Naive B cell (primary cell): ENCODE data around the gene ISM2. TPM values are rescaled to one million over a fixed set of nuclear protein-coding genes. Genes with fewer than 3 reads are reported as not detected.
"Not testable (repeated sequence)": the region's sequence is repeated elsewhere in the genome, so short reads cannot be mapped to it uniquely, and the experiment has no call there.

ENCODE experiments used
- ATAC-seq, 2 donors: fragments of 150-1000 bp; cut with Tn5 transposase; 2 replicates each; pipeline ENCODE4 v1.10.0; 2021; ENCODE audit warnings: low read depth in 2 of 2, mild to moderate bottlenecking in 2 of 2, moderate library complexity in 2 of 2
- DNase-seq: peaks from one replicate; pipeline ENCODE4 v3.0.0; 2022
- H3K27ac Mint-ChIP-seq, 6 donors: one replicate each; pipeline ENCODE4 v1.8.0; 2020 to 2022; ENCODE audit warnings: mild to moderate bottlenecking in 6 of 6, mixed read lengths in 6 of 6, moderate library complexity in 5 of 6, inconsistent platforms in 2 of 6
- H3K27me3 Mint-ChIP-seq, 3 donors: one replicate each; pipeline ENCODE4 v1.8.0; 2021 to 2022; ENCODE audit warnings: mixed read lengths in 3 of 3, mild to moderate bottlenecking in 1 of 3
- H3K36me3 Mint-ChIP-seq, 2 donors: one replicate each; pipeline ENCODE4 v1.8.0; 2020 to 2022; ENCODE audit warnings: mixed read lengths in 2 of 2, inconsistent platforms in 1 of 2, mild to moderate bottlenecking in 1 of 2
- H3K4me1 Mint-ChIP-seq, 3 donors: one replicate each; pipeline ENCODE4 v1.8.0; 2020 to 2022; ENCODE audit warnings: mixed read lengths in 3 of 3, inconsistent platforms in 1 of 3, mild to moderate bottlenecking in 1 of 3, moderate library complexity in 1 of 3
- H3K4me3 Mint-ChIP-seq, 8 donors: one replicate each; pipeline ENCODE4 v1.8.0; 2020 to 2022; ENCODE audit warnings: mild to moderate bottlenecking in 8 of 8, mixed read lengths in 8 of 8, moderate library complexity in 8 of 8, inconsistent platforms in 2 of 8
- H3K9me3 Mint-ChIP-seq, 7 donors: one replicate each; pipeline ENCODE4 v1.8.0; 2020 to 2022; ENCODE audit warnings: mixed read lengths in 7 of 7, mild to moderate bottlenecking in 5 of 7, inconsistent platforms in 2 of 7, moderate library complexity in 1 of 7
- polyA plus RNA-seq, 6 donors: library from polyadenylated mRNA; unstranded; fragments of 300-500 nt; fragmentation: Illumina TruSeq; gene quantifications; one replicate each; pipeline ENCODE4 v1.2.3, GENCODE V29; 2021; ENCODE audit warnings: low read depth in 6 of 6

Gene ISM2
- polyA plus RNA-seq, 6 donors from 2014 or later, result 0.57 TPM; not detected in 5

DNA sequence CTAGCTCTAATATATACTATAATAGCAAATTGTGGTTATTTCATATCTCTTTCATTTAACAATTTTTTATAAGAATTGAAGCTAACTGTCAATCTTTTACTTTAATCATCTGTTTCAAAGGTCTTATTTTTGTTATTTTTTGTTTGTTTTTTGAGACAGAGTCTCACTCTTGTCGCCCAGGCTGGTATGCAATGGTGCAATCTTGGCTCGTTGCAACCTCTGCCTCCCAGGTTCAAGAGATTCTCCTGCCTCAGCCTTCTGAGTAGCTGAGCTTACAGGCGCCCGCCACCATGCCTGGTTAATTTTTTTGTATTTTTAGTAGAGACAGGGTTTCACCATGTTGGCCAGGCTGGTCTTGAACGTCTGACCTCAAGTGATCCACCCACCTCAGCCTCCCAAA lies 30.1 kb upstream of the ISM2 start:
- not testable (repeated sequence) for ATAC-seq, H3K27me3 Mint-ChIP-seq, DNase-seq, H3K4me3 Mint-ChIP-seq, H3K9me3 Mint-ChIP-seq, H3K4me1 Mint-ChIP-seq, H3K27ac Mint-ChIP-seq
- peaks cover 12% of the 10 kb centered on the region in 2 donors for H3K36me3 Mint-ChIP-seq

DNA sequence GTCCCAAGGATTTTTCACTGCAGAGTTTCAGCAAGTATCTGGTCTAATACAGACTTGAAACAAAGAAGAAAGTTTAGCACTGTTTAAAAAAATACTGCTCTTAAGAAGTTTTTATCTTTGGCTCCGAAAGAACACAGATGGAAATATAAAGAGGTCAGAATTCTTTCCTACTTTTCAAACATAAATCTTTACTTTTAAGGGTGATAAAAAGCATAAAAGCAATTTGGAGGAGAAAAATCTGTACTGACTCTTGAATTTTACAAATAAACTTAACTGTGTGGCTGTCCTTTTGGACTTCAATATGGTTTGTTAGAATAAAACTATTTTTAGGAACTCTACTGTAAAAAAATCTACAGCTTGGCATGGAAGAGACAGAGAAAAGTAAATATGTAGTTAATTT lies 27.6 kb upstream of the ISM2 start:
- Mint-ChIP-seq H3K36me3 (peaks cover 7 to 9% of the 10 kb centered on the region in 2 donors), H3K27me3 (no peaks in the 10 kb centered on the region), H3K9me3 (no peaks in the 10 kb centered on the region), H3K27ac (peak overlapping the region in 1 of 6 donors; percentile 33), H3K4me1 (peaks cover 2 to 11% (median 6%) of the 10 kb centered on the region in 3 donors), H3K4me3 (no peak overlapping the region)
- ATAC-seq (no peak), DNase-seq (no peak)

DNA sequence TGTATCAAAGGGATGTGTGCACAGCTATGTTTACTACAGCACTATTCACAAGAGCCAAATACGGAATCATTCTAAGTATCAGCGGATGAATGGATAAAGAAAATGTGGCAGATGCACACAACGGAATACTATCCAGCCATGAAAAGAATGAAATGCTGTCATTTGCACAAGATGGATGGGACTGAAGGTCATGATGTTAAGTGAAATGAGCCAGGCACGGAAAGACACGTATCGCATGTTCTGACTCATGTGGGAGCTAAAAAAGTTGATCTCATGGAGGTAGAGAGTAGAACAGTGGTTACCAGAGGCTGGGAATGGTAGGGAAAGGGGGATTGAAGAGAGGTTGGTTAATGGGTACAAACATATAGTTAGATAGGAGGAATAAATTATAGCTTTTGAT lies 25.9 kb upstream of the ISM2 start:
- DNase-seq (no peak), ATAC-seq (no peak)
- H3K4me1 Mint-ChIP-seq, result peaks cover under 1 to 17% (median 4%) of the 10 kb centered on the region in 3 donors
- no peaks in the 10 kb centered on the region for H3K27me3 Mint-ChIP-seq
- H3K9me3 Mint-ChIP-seq, result no peaks in the 10 kb centered on the region
- peaks cover 18 to 26% of the 10 kb centered on the region in 2 donors for H3K36me3 Mint-ChIP-seq
- H3K4me3 Mint-ChIP-seq, result no peak overlapping the region
- peak overlapping the region in 1 of 6 donors; percentile 4 for H3K27ac Mint-ChIP-seq

DNA sequence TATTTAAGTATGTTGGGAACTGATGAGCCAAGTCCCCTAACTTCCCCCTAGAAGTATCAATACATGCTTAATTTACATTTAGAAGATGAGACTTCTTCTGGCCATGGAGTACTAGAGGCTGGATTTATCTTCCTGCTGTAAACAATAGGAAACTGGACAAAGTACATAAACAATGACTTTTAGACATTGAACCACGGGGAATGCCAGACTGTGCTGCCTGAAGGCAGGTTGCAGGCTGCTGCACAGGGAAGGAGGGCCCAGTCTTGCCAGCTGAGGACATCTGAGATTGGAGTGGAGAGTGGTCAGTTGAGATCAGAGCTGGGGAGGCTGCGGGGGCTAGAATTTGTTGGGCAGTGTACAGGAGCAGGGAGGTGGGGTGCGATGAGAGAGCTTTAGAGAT lies 24.5 kb upstream of the ISM2 start:
- no peak for DNase-seq
- Mint-ChIP-seq H3K4me1 (peaks cover 4 to 17% (median 4%) of the 10 kb centered on the region in 3 donors), H3K9me3 (no peaks in the 10 kb centered on the region), H3K36me3 (peaks cover 28 to 30% of the 10 kb centered on the region in 2 donors), H3K4me3 (no peak overlapping the region), H3K27me3 (no peaks in the 10 kb centered on the region), H3K27ac (peak overlapping the region in 4 of 6 donors; percentile 12 to 39 (median 21))
- ATAC-seq, result no peak

DNA sequence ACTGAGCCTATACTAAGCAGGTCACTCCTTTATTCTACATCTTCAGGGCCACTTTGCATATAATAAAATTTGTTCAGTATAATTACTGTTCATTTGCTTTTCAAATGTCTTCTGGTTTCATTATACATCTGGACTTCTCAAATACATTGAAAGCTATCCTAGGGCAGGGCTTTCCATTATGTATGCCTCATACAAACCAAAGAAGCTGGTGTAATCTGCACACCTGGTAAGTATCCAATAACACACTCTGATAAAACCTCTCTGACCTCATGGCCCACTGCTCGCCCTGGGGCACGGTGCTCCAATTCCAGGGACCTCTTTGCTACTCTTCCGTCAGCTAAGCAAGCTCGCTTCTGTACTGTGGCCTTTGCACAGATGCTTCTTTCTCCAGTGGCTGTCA lies 21.9 kb upstream of the ISM2 start:
- no peak overlapping the region for H3K27ac Mint-ChIP-seq
- H3K4me1 Mint-ChIP-seq, result peaks cover 4 to 17% (median 6%) of the 10 kb centered on the region in 3 donors
- peaks cover 41 to 44% of the 10 kb centered on the region in 2 donors for H3K36me3 Mint-ChIP-seq

DNA sequence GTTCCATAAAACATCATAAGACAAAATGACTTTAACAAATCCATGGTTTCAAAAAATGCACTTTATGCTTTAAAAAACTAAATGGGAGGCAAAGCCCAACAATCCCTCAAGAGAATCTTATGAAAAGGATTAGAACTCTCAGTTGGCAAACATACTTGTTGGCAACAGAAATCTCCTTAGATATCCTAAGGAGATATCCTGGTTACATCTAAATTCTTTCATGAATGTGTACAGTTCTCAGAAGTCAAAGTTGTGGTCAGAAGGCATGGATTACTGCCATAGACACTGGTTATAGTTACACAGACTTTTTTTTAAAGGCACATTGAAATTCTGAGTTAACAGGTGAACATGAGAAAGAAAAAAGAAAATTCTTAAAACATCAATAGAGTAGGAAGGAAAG lies 17.5 kb upstream of the ISM2 start:
- ATAC-seq (no peak), DNase-seq (no peak)
- Mint-ChIP-seq H3K4me3 (no peak overlapping the region), H3K4me1 (peaks cover 0 to 6% (median 6%) of the 10 kb centered on the region in 3 donors), H3K27me3 (no peaks in the 10 kb centered on the region), H3K9me3 (no peaks in the 10 kb centered on the region), H3K27ac (no peak overlapping the region), H3K36me3 (peaks cover 51 to 56% of the 10 kb centered on the region in 2 donors)

More for the DNA sequence above, 21.9 kb upstream of the ISM2 start:
- Mint-ChIP-seq H3K9me3 (no peaks in the 10 kb centered on the region), H3K27me3 (no peaks in the 10 kb centered on the region), H3K4me3 (no peak overlapping the region)
- no peak for DNase-seq
- ATAC-seq, result no peak

DNA sequence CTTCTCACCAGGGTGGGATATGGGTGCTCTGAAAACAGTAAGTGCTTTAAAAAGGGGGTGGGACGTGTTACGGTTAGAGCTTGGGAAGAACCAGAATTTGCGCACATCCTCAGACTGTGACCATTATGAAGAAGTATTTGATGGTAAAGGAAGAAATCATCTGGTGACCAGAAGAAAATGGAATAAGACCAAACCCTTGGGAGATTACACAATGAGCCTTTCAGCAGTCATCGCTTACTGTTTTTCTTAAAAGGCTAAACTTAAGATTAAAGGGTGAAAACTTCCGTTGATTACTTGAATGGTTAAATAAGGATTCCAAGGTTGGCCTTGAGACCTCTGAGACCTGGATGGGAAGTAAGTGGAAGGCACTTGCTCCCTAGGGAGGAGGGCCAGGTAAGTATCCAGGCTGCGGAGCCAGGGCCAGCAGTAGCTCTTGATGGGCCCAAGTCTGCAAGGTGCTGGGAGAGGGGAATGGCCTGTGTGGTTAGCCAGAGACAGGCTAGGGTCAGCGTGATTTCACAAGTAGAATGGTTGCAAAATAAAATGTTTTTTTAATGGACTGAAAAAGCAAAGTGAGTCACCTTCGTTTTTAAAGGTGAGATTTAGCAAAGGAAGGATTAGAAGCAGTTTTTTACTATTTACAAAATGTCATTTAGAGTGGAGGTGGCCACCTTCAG lies 13.0 kb upstream of the ISM2 start:
- H3K4me1 Mint-ChIP-seq, result no peaks in the 10 kb centered on the region
- no peaks in the 10 kb centered on the region for H3K9me3 Mint-ChIP-seq
- peaks cover 22 to 46% of the 10 kb centered on the region in 2 donors for H3K36me3 Mint-ChIP-seq
- H3K4me3 Mint-ChIP-seq, result no peak overlapping the region
- no peaks in the 10 kb centered on the region for H3K27me3 Mint-ChIP-seq
- peak overlapping the region in 1 of 6 donors; percentile 6 for H3K27ac Mint-ChIP-seq
- ATAC-seq (no peak), DNase-seq (no peak)

DNA sequence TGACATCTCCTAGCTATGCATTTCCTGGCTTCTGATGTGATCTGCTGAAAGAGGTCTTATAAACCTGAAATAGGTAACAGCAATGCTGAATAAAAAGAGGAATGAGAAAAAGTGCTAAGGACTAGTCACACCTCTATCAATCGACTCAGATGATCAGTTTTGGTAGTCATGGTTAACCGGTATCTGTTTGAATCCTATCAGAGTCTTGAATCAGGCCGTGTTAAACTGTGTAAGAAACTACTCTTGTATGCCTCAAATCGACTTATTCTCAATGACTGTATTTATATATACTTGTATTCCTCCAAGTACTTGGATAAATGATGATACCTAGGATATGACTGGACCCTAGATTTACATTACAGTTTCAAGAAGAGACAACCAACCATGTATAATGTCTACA lies 10.8 kb upstream of the ISM2 start:
- ATAC-seq (no peak), DNase-seq (no peak)
- H3K9me3 Mint-ChIP-seq, result peaks cover 0 to 2% (median 0%) of the 10 kb centered on the region in 7 donors
- no peak overlapping the region for H3K27ac Mint-ChIP-seq
- H3K4me3 Mint-ChIP-seq, result no peak overlapping the region
- H3K27me3 Mint-ChIP-seq, result no peaks in the 10 kb centered on the region
- H3K4me1 Mint-ChIP-seq, result no peaks in the 10 kb centered on the region
- peaks cover 16 to 41% of the 10 kb centered on the region in 2 donors for H3K36me3 Mint-ChIP-seq

DNA sequence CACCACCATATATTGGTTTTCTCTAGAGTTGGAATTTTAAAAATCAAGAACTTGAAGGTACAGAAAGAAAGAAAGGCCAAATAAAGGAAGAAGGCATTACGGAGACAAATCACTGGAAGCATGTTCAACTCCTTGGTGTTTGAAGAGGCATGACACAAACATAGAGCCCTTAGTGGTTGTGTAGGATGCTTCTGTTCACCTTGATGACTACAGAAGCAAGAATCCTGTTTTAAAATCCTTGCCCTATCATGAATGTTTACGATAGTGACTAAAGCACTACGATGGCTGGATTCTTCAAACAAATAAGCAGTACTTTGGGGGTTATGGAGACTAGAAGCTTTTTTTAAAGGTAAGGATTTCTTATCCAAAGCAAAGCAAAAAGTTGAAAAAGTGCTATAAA lies 10.3 kb upstream of the ISM2 start:
- ATAC-seq, result no peak
- no peak for DNase-seq
- no peaks in the 10 kb centered on the region for H3K27me3 Mint-ChIP-seq
- H3K27ac Mint-ChIP-seq, result no peak overlapping the region
- H3K4me1 Mint-ChIP-seq, result no peaks in the 10 kb centered on the region
- H3K9me3 Mint-ChIP-seq, result peaks cover 0 to 3% (median 0%) of the 10 kb centered on the region in 7 donors
- H3K36me3 Mint-ChIP-seq, result peaks cover 16 to 37% of the 10 kb centered on the region in 2 donors
- H3K4me3 Mint-ChIP-seq, result no peak overlapping the region

DNA sequence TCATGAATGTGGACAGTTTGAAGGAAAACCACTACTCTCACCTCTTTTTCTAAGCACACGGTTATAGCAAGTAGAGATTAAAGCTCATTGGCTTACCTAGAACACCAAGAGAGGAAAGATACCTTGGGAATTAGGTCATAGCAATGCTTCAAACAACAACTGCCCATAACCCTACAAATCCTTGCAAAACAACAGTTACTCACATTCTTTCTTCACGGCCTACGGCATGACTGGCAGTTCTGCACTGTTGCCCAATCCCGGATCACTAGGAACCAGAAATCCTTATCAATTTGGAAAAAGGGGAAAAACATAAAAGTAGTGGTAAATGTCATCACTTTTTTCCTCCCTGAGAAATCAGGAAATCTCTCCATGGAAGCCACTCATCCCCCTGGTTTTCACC lies 9.6 kb upstream of the ISM2 start:
- ATAC-seq, result no peak
- Mint-ChIP-seq H3K27me3 (no peaks in the 10 kb centered on the region), H3K36me3 (peaks cover 18 to 38% of the 10 kb centered on the region in 2 donors), H3K9me3 (peaks cover 0 to 5% (median 2%) of the 10 kb centered on the region in 7 donors), H3K4me1 (no peaks in the 10 kb centered on the region), H3K4me3 (no peak overlapping the region), H3K27ac (no peak overlapping the region)
- DNase-seq, result no peak

DNA sequence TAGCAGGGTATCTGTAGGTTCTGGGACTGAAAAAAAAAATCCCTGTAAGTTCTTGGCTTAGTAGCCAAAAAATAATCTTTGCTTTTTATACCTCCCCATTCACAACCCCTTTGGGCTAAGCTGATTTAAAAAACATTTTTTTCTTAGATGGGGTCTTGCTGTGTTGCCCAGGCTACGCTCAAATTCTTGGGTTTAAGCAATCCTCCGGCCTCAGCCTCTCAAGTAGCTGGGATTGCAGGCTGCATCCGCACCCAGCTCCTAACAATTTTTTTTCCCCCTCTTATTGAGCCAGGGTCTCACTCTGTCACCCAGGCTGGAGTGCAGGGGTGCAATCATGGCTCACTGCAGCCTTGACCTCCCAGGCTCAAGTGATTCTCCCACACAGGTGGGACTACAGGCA lies 9.1 kb upstream of the ISM2 start:
- Mint-ChIP-seq H3K27ac (no peak overlapping the region), H3K4me3 (no peak overlapping the region), H3K27me3 (no peaks in the 10 kb centered on the region), H3K36me3 (peaks cover 22 to 41% of the 10 kb centered on the region in 2 donors), H3K4me1 (no peaks in the 10 kb centered on the region), H3K9me3 (peaks cover 0 to 8% (median 5%) of the 10 kb centered on the region in 7 donors)
- ATAC-seq (no peak), DNase-seq (no peak)

DNA sequence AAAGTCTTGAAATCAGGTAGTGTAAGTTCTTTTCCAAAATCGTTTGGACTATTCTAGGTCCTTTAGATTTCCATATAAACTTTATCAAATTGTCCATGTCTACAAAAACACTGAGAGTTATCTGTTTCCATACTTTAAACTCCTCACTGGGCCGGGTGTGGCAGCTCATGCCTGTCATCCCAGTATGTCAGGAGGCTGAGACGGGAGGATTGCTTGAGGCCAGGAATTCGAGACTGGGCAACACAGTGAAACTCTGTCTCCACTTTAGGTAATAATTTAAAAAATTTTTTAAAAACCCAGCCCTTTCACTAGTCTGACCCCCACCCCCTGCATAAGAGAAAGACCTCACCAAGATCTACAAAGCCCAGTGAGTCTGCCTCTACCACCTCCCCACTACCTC lies 6.4 kb upstream of the ISM2 start:
- H3K27ac Mint-ChIP-seq, result no peak overlapping the region
- H3K4me3 Mint-ChIP-seq, result no peak overlapping the region
- ATAC-seq (no peak), DNase-seq (no peak)
- H3K36me3 Mint-ChIP-seq, result peaks cover 6 to 22% of the 10 kb centered on the region in 2 donors
- H3K4me1 Mint-ChIP-seq, result peaks cover under 1 to 6% (median 5%) of the 10 kb centered on the region in 3 donors
- peaks cover 0 to 6% (median 2%) of the 10 kb centered on the region in 3 donors for H3K27me3 Mint-ChIP-seq
- peaks cover 0 to 8% (median 5%) of the 10 kb centered on the region in 7 donors for H3K9me3 Mint-ChIP-seq

DNA sequence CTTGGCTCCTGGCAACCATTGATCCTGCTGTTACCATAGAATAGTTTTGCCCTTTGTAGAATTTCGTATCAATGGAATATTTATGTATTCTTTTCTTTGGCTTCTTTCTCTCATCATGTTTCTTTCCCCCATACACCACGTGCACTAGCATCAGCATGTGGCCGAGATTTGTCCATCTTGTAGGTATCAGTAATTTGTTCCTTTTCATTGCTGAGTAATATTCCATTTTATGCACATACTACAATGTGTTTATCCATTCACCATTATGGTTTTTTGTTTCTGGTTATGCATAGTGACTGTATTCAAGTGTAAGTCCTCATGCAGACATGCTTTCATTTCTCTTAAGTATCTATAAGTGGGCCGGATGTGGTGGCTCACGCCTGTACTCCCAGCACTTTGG lies 4.5 kb upstream of the ISM2 start:
- peaks cover 6 to 13% of the 10 kb centered on the region in 2 donors for H3K36me3 Mint-ChIP-seq
- H3K27me3 Mint-ChIP-seq, result peaks cover 0 to 18% (median 10%) of the 10 kb centered on the region in 3 donors
- peaks cover 0 to 8% (median 5%) of the 10 kb centered on the region in 7 donors for H3K9me3 Mint-ChIP-seq
- peaks cover 6 to 16% (median 11%) of the 10 kb centered on the region in 3 donors for H3K4me1 Mint-ChIP-seq
- H3K4me3 Mint-ChIP-seq, result no peak overlapping the region
- no peak overlapping the region for H3K27ac Mint-ChIP-seq
- no peak for DNase-seq
- no peak for ATAC-seq

DNA sequence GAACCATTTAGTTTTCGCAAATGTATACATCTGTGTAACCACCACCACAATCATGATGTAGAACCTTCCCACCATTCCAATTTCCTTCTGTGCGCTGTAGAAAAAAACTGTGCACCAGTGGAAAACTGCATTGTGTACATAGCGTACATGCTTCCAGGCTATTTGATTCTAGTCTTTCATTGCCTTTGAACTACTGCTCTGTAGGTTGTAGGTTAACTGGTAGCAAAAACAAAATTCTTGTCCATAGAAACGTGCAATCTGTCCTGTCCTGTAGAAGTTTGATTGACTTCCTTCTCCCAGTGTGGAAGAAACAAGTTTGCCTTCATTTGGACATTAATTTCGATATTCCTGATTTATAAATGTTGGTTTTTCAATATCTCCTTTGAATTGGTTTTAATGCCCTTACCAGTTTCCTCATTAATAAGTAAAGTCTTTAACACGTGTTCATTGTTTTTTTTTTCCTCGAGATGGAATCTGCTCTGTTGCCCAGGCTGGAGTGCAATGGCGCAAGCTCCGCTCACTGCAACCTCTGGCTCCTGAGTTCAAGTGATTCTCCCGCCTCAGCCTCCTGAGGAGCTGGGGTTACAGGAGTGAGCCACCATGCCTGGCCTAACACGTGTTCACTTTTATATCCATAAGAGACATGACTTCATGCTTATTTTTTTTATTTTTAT lies 3.6 kb upstream of the ISM2 start:
- no peak overlapping the region for H3K4me3 Mint-ChIP-seq
- peaks cover 4 to 27% (median 19%) of the 10 kb centered on the region in 3 donors for H3K27me3 Mint-ChIP-seq
- H3K4me1 Mint-ChIP-seq, result peaks cover 13 to 22% (median 19%) of the 10 kb centered on the region in 3 donors
- H3K27ac Mint-ChIP-seq, result no peak overlapping the region
- H3K9me3 Mint-ChIP-seq, result peaks cover 0 to 8% (median 5%) of the 10 kb centered on the region in 7 donors
- no peak for DNase-seq
- H3K36me3 Mint-ChIP-seq, result peaks cover 6 to 9% of the 10 kb centered on the region in 2 donors
- ATAC-seq, result no peak
